Posterior cingulate gyrus (tissue), 11 donors: ENCODE measurements around the gene GLS2.
A peak's percentile ranks its signal among the peaks of the same experiment; 100 is the strongest.
"Not testable (repeated sequence)": the region's sequence is repeated elsewhere in the genome, so short reads cannot be mapped to it uniquely, and the experiment has no call there.

Source experiments
- DNase-seq, 10 donors: peaks; one replicate each; pipeline versions ENCODE4 v3.0.0 to v3.0.0-alpha.2; 2020 to 2021; ENCODE audit warnings: mixed read lengths in 3 of 10
- intact Hi-C: fragments of 100-400 bp; cut with DNase I; formaldehyde crosslinking; loops from one replicate; pipeline ENCODE4 v1.15.1; 2023

The GLS2 gene

DNA sequence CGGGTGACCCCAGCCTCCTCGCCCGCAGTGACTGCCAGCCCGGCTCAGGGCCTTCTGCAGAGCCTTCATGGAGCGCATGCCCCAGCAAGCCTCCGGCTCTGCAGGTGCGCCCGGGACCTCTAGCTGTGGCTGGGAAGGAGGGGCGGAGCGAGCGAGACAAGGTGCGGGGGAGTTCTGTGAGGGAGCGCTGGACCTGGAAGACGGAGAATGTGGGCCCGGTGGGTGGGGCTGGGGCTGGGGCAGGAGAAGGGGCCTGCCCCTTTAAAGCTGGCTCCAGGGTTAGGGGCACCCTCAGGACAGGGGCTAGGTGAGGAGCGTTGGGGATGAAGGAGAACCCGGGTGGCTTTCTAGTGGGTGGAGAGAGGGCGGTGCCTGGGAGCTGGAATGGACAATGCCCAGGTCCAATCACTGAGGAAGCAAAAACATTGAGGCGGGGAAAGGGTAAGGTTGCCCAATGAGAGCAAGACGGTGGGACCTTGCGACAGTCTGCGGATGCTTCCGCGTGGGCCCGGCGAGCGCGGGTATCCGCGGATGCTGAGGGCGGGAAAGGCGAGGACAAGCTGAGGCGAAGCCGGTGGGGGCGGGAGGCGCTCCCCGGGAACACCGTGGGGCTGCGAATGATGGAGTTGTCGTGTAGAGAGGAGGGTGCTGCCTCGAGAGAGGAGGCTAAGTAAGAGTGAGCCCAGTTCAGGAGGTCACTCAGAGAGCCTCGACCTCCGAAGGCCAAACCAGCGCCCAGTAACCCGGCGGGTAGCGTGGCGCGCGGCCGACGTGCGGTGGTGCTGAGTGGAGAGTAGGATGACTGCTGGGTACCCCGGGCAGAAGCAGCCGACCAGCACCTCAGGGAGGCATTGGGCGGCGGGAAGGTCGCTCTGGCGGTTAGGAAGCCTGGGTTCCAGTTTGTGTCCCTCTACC, at the start of gene GLS2:
GLS2 (minus strand) TSS at position 121 of the 915 bp plus-strand sequence; CDS start at position 78, 43 bp downstream.
- DNase-seq, result peak; percentile 61 to 97 (median 80)
- intact Hi-C loops, result no loop called here

DNA sequence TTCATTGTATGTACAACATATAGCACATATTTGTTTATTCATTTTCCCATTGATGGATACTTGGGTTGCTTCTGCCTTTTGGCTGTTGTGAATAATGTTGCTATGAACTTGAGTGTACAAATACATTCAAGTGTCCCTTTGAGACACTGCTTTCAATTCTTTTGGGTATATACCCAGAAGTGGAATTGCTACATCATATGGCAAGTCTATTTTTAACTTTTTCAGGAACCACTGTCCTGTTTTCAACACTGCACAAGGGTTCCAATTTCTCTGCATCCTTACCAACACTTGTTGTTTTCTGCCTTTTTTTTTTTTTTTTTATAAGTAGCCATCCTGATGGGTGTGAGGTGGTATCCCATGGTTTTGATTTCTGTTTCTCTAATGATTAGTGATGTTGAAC, 49.6 kb upstream of the GLS2 start:
- intact Hi-C loops, result no loop called here
- no peak for DNase-seq

DNA sequence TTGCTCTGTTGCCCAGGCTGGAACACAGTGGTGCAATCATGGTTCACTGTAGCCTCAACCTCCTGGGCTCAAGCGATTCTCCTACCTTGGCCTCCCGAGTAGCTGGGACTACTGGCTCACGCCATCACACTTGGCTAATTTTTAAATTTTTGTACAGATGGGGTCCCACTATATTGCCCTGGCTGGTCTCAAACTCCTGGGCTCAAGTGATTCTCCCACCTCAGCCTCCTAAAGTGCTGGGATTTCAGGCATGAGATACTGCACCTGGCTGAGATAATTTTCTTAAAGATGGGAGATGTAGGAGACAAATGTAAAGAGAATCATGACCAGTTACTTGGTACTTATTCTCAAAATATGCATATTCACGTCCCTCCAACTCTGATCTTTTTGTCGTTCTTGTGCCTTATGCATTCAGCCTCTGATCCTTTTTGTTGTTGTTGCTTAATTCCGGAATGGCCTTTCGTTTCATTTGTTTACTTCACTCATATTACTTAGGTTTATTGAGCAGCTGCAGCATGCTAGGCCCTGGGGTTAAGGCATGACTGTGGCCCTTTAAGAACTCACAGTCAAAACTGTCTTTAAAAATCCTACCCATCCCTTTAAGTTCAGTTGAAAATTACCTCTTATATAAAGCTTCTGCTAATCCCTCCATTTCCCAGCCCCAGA, 42.6 kb upstream of the GLS2 start:
- intact Hi-C loops, result no loop called here
- no peak for DNase-seq

DNA sequence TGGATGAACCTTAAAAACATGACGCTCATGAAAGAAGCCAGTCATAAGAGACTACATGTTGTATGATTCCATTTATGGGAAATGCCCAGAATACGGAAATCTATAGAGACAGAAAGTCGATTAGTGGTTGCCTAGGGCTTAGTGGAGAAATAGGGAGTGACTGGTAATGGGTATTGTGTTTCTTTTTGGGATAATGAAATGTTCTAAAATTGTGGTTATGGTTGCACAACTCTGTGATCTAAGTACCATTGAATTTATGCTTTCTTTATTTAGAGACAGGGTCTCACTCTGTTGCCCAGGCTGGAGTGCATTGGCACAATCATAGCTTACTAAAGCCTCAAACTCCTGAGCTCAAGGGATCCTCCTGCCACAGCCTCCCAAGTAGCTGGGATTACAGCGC, 41.7 kb upstream of the GLS2 start:
- intact Hi-C loops, result no loop called here
- DNase-seq, result no peak

DNA sequence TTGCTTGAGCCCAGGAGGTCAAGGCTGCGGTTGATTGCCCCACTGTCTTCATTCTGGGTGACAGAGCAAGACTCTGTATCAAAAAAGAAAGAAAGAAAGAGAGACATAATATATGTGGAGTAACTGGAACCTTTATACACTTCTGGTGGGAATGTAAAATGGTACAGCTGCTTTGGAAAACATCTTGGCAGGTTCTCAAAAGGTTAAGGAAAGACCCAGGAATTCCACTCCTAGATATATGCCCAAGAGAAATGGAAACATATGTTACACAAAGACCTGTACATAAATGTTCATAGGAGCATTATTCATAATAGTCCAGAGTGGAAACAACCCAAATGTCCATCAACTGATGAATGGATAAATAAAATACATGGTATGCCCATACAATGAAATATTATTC, 40.9 kb upstream of the GLS2 start:
- DNase-seq, result no peak
- intact Hi-C loops, result no loop called here

DNA sequence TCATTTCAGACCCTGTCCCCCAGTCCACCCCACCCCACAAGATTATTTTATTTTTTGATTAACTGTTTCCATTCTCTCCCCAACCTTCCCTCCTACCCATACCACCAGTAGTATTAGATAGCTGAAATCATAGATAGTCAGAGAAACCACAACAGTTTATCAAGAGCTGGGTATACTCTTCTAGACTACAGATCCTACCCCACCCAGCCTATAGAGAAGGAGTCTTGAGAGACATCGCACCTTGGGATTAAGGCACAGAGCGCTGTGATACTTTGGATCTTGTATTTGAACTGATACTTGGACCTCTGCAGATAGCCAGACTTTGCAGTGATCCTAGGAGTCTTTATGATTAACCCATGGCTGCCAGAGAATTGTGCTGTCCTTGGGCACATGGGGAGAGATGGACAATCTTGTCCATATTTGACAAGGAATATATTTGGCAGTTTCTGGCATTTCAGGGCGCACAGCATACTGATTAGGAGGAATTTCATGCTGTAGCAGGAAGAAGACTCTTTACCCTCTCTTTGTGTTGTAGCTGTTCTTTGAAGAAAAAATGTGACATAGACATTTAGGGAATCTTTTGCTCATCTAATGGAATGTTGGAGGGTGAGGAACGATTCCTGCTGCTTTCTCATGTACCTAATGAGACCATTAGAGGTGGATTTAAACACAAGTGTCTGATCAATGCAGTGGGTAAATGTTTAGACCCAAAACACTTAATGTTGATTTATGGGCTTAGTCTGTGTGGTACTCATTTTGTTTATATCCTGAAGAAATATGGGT, 34.6 kb upstream of the GLS2 start:
- intact Hi-C loops, result no loop called here
- DNase-seq, result no peak

DNA sequence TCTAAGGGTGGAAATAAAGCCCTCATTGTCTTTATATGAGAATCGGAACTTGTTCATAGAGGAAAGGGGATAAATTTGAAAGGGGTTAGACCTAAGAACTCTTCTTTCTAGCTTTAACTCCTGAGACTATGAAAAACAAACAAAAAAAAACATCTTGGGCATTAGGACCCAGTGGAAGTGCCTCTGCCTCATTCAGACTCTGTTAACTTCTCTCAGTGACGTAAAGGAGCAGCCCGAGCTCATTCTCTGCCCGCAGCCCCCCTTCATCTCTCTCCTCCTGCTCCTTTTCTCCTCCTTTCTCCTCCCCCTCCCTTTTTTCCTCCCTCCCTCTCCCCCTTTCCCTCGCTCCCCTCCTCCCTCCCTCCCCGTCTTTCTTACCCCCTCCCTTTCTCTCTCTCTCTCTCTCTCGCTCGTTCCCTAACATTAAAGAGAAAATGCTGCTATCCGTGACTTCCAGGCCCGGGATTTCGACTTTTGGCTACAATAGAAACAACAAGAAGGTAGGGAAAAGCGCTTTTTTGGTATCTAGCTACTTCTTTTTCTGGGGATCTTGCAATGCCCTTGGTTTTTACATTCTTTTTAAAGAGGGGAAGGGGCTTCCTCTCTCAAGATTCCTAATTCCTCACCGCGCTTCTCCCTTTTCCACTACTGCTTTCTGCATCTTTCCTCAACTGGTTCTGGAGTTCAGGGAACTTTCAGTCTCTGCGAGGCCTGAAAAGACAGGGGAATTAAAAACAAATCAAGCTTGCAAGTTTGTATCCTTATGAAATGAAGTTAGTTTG, 33.8 kb upstream of the GLS2 start, which contains the start of gene RBMS2:
RBMS2 (plus strand) TSS at position 231 of the 782 bp plus-strand sequence; CDS start at position 435, 204 bp downstream.
- peak; percentile 45 to 94 (median 66) for DNase-seq
- intact Hi-C loops, result no loop called here

DNA sequence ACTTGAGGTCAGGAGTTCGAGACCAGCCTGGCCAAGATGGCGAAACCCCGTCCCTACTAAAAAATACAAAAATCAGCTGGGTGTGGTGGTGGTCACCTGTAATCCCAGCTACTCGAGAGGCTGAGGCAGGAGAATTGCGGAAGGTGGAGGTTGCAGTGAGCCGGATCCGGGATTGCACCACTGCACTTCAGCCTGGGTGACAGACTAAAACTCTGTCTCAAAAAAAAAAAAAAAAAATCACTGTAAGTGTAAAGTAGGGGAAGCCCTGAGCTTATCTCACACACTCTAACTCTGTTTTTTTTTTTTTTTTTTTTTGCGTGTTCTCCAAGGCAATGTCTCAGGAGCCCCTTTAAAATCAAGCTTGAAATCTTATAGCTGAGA, 33.2 kb upstream of the GLS2 start:
- intact Hi-C loops, result no loop called here
- no peak for DNase-seq

DNA sequence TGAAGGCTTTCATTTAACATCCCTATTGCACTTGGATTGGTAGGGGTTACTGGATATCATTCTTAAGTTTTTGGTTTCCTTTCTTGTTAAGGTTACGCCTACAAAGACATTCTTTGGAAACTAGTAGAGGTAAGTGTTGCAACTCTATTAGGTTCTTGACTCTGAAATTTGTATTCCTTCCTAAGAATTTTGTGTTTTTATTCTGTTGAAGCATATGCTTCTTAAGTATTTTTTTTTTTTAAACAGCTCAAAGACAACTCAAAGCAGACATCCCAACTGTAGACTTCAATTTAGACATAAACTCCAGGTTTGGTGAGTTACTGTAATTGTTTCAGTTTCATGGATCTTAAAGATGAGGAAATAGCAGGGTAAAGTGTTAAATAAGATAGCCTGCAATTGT, 32.5 kb upstream of the GLS2 start:
- no peak for DNase-seq
- intact Hi-C loops, result no loop called here

DNA sequence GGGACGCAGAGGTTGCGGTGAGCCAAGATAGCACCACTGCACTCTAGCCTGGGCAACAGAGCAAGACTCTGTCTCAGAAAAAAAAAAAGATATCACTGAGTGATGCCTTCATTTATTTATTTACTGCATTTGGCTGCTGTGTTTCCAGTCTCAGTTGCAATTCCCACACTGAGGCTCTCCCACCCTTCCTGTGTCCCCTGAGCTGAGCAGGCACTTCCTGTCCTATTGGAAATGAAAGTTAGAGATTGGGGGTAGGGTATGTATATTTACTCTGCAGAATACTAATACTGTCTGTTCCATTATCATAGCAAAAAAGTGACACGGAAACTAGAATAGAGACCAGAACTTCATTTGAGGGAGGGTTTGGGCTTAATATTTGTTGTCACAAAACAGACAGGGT, 32.1 kb upstream of the GLS2 start:
- DNase-seq, result no peak
- intact Hi-C loops, result no loop called here

DNA sequence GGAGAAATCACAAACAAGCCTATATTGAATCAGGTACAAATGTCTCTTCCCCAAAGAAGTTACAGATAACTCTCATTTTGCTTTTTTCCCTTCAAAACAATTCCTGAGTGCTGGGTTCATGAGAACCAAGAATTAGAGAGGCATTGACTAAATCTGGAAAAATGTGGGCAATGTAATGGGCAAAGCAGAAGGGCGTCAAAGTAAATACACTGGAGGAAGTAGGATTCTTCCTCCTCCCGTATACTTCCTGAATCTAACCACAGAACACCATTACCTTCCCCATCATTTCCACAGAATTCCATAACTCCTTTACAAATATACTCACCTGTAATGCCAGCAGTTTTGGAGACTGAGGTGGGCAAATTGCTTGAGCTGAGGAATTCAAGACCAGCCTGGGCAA, 30.6 kb upstream of the GLS2 start:
- intact Hi-C loops, result no loop called here
- DNase-seq, result no peak

DNA sequence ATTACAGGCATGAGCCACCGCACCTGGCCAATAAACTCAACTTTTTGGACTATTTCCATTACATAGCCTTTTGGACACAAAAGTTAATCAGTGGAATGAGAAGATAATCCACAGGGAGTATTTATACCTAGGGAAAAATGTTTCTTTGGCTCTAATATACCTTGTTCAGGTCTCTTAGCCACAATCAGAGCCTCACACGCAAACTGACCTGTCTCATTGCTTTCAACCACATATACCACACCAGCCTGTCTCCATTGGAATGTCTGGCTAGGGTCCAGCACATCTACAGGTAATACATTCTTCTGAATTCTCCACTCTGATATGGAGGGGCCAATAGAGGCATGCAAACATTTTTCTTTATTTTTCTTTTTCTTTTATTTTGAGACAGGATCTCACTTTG, 29.9 kb upstream of the GLS2 start:
- no peak for DNase-seq
- intact Hi-C loops, result no loop called here

DNA sequence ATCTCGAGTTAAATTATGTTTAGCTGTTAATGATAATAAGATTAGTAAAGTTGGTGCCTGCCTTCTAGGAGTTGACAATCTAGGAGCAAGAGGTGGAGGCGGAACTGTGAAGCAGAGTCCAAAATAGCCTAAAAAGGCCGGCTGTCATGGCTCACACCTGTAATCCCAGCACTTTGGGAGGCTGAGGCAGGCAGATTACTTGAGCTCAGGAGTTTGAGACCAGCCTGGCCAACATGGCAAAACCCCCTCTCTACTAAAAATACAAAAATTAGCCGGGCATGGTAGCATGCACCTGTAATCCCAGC, 26.0 kb upstream of the GLS2 start:
- intact Hi-C loops, DNase-seq: not testable (repeated sequence)

DNA sequence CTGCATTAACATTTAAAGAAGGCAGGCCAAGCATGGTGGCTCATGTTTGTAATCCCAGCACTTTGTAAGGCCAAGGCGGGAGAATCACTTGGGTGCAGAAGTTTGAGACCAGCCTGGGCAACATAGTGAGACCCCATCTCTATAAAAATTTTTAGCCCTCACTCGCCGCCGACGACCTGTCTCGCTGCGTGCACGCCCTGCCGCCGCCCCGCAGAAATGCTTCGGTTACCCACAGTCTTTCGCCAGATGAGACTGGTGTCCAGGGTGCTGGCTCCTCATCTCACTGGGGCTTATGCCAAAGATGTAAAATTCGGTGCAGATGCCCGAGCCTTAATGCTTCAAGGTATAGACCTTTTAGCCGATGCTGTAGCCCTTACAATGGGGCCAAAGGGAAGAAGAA, 22.8 kb upstream of the GLS2 start:
- intact Hi-C loops, result no loop called here
- DNase-seq, result no peak

DNA sequence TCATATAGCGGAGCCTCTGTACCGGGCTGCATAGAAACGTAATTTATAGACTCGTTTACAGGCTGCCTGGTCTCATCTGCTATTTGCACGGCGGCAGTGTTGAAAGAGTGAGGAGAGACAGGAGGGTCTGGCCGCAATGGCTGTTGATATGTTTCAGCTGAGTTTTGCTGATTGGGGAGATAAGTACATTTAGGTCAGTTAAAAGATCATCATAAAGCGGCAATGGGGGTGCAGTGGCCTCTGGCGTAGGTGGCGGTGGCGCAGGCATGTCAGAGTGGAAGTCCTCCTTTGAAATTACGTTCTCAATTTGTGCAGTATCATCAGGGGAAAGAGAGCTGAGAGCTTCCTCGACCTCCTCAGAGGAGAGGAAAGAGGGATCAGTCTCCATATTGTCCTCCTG, 11.9 kb upstream of the GLS2 start:
- intact Hi-C loops, DNase-seq: not testable (repeated sequence)

DNA sequence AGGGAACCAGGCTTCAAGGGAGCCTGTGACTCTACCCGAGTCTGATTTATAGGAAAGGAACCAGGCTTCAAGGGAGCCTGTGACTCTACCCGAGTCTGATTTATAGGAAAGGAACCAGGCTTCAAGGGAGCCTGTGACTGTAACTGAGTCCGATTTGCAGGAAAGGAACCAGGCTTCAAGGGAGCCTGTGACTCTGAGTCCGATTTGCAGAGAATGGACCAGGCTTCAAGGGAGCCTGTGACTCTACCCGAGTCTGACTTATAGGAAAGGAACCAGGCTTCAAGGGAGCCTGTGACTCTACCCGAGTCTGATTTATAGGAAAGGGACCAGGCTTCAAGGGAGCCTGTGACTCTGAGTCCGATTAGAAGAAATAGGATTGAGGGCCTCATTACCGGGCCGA, 11.5 kb upstream of the GLS2 start:
- intact Hi-C loops, DNase-seq: not testable (repeated sequence)

DNA sequence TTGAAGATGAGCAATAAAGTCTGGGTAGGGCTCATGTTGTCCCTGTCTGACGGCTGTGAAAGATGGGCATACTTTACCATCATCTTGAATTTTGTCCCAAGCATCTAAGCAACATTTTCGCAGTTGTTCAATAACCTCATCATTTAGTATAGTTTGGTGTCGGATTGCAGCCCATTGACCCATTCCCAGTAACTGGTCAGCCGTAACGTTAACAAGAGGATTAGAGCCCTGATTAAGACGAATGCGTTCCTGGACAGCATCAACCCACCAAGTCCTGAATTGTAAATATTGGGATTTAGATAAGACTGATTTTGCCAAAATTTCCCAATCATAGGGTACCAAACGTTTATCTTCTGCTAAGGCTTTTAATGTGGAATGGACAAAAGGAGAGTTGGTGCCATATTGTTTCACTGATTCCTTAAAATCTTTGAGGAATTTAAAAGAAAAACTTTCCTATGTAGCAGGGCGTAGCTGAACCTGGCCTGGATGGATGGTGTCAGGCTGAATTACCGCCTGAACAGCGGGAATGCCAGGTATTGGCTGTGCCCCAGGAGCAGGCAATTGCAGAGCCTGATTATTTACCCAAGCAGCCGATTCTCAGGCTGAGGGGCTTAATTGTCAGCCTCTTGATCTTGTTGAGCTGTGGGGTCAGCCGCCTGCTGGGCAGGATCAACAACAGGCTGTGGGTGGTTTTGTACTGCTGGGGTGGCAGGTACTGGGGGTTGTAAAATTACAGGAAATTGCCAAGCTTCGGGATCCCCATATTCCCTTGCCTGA, 10.4 kb upstream of the GLS2 start:
- DNase-seq, intact Hi-C loops: not testable (repeated sequence)

DNA sequence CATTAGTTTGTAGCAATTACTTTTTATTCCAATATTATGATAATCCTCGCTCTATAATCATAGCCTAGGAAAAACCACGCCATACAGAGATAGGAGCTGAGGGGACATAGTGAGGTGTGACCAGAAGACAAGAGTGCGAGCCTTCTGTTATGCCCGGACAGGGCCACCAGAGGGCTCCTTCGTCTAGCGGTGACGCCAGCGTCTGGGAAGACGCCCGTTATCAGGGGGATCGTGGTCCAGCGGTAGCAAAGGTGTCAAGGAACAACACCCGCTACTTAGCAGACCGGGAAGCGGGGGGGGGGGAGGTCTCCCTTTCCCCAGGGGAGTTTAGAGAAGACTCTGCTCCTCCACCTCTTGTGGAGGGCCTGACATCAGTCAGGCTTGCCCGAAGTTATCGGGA, 8.7 kb upstream of the GLS2 start:
- intact Hi-C loops, result not testable (repeated sequence)
- DNase-seq, result peak; percentile 46 to 93 (median 68)

DNA sequence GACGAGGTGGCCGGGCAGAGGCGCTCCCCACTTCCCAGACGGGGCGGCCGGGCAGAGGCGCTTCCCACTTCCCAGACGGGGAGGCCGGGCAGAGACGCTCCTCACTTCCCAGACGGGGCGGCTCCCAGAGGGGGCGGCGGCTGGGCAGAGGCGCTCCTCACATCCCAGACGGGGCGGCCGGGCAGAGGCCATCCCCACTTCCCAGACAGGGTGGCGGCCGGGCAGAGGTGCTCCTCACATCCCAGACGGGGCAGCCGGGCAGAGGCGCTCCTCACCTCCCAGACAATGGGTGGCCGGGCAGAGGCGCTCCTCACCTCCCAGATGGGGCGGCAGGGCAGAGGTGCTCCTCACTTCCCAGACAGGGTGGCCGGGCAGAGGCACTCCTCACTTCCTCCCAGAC, 6.5 kb upstream of the GLS2 start:
- intact Hi-C loops, DNase-seq: not testable (repeated sequence)

DNA sequence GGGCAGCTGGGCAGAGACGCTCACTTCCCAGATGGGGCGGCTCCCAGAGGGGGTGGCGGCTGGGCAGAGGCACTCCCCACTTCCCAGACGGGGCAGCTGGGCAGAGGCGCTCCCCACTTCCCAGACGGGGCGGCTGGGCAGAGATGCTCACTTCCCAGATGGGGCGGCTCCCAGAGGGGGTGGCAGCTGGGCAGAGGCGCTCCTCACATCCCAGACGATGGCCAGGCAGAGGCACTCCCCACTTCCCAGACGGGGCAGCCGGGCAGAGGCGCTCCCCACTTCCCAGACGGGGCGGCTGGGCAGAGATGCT, 6.1 kb upstream of the GLS2 start:
- DNase-seq, intact Hi-C loops: not testable (repeated sequence)
